Hepatocyte (in vitro differentiated cells): ENCODE data around the gene GPR153.

Experiments
- CTCF ChIP-seq: fragments of 200-600 bp; sonication (generic); IDR thresholded peaks from 2 replicates; pipeline ENCODE4 v1.5.1; 2016; ENCODE audit warnings: antibody characterized with exemption, mild to moderate bottlenecking; ENCODE audit not compliant: poor library complexity
- EZH2 ChIP-seq: fragments of 200-600 bp; sonication (generic); IDR thresholded peaks from 2 replicates; pipeline ENCODE4 v1.6.1; 2016; ENCODE audit warnings: antibody characterized with exemption, mild to moderate bottlenecking, borderline replicate concordance
- EZH2phosphoT487 ChIP-seq: fragments of 200-600 bp; sonication (generic); IDR thresholded peaks from one replicate; pipeline ENCODE4 v1.6.1; 2018; ENCODE audit warnings: antibody characterized with exemption, mild to moderate bottlenecking, low read depth, moderate library complexity; ENCODE audit not compliant: unreplicated experiment, severe bottlenecking

- peak; percentile 6 for TF ChIP-seq CTCF
- no peak for TF ChIP-seq EZH2phosphoT487
- no peak for TF ChIP-seq EZH2
Observed at GRCh38 chr1:6272868-6273267, 12.0 kb upstream of the GPR153 start.
